Testis (tissue), 3 donors: ENCODE data around the gene URGCP. TPM values are rescaled to one million over a fixed set of nuclear protein-coding genes. Genes with fewer than 3 reads are reported as not detected.

Source experiments
- DNase-seq: peaks from one replicate; pipeline ENCODE4 v3.0.0-alpha.2; 2019
- H3K27ac ChIP-seq, 2 donors: fragments of 200-600 bp; sonication (generic); one replicate each; pipeline ENCODE4 v1.5.1; 2019
- H3K27me3 ChIP-seq: fragments of 200-600 bp; sonication (generic); one replicate; pipeline ENCODE4 v1.5.1; 2019
- H3K36me3 ChIP-seq: fragments of 200-600 bp; sonication (generic); one replicate; pipeline ENCODE4 v1.5.1; 2017; ENCODE audit warnings: low read depth; ENCODE audit errors: missing control alignments
- H3K4me1 ChIP-seq: fragments of 200-600 bp; sonication (generic); one replicate; pipeline ENCODE4 v1.5.1; 2019
- H3K4me3 ChIP-seq, 2 donors: fragments of 200-600 bp; sonication (generic); one replicate each; pipeline ENCODE4 v1.5.1; 2017 to 2019
- H3K9me3 ChIP-seq: fragments of 200-600 bp; sonication (generic); one replicate; pipeline ENCODE4 v1.5.1; 2017
- CTCF ChIP-seq, 3 experiments: fragments of 450-650 bp in 2 of 3; fragments of 200-600 bp in 1 of 3; sonication (generic) in 1 of 3; IDR thresholded peaks; one replicate each; pipeline ENCODE4 v1.5.1; 2016 to 2019; ENCODE audit warnings: antibody characterized with exemption in 3 of 3, mild to moderate bottlenecking in 2 of 3, moderate library complexity in 1 of 3
- POLR2A ChIP-seq: fragments of 450-650 bp; IDR thresholded peaks from one replicate; pipeline ENCODE4 v1.6.1; 2017; ENCODE audit warnings: antibody characterized with exemption, mild to moderate bottlenecking, moderate library complexity
- WGBS, 2 donors: methylation state at CpG; one replicate each; pipeline ENCODE4 v1.1.5; 2018; 5-methylcytosine and 5-hydroxymethylcytosine counted together
- intact Hi-C: fragments of 100-400 bp; cut with DNase I; formaldehyde crosslinking; loops from one replicate; pipeline ENCODE4 v1.15.1; 2023; ENCODE audit warnings: low total_unique reads
- polyA plus RNA-seq: library from polyadenylated mRNA; stranded (reverse); fragments of 350-450 nt; fragmentation: Illumina TruSeq; extraction: RNeasy Lipid Tissue Mini Kit (QIAGEN cat#74804); gene quantifications from one replicate; pipeline ENCODE4 v1.2.3, GENCODE V29; 2014; ENCODE audit warnings: low read depth, low replicate concordance; ENCODE audit not compliant: insufficient read depth
- total RNA-seq, 2 donors: library from RNA; depleted of rRNA; stranded (reverse); fragments of >200 nt; gene quantifications; one replicate each; pipeline ENCODE4 v1.2.3, GENCODE V29; 2016

The URGCP gene
- total and polyA plus RNA-seq, 3 donors from 2014 or later, result 20.1 to 33.0 (median 24.9) TPM

GRCh38 chr7:43855176-43855575 lies 51.2 kb downstream of the URGCP start:
- Histone ChIP-seq H3K27ac (no peak overlapping the region), H3K27me3 (no peaks in the 10 kb centered on the region), H3K9me3 (no peaks in the 10 kb centered on the region), H3K4me1 (no peaks in the 10 kb centered on the region), H3K4me3 (no peak overlapping the region), H3K36me3 (no peaks in the 10 kb centered on the region)
- TF ChIP-seq POLR2A (no peak), CTCF (IDR thresholded peaks at IDR 0.05) (no peak)
- intact Hi-C loops, result no loop called here
- DNase-seq, result no peak

- WGBS, 2 donors, result 83 to 84% methylated on average over 2 of the region's 2 CpGs
- TF ChIP-seq CTCF (IDR thresholded peaks at IDR 0.05) (no peak), POLR2A (no peak)
- Histone ChIP-seq H3K36me3 (no peaks in the 10 kb centered on the region), H3K4me3 (no peak overlapping the region), H3K27me3 (no peaks in the 10 kb centered on the region), H3K4me1 (no peaks in the 10 kb centered on the region), H3K9me3 (no peaks in the 10 kb centered on the region), H3K27ac (no peak overlapping the region)
- DNase-seq, result no peak
- intact Hi-C loops, result no loop called here
These were observed 54.6 kb downstream of the URGCP start for GRCh38 chr7:43851805-43852204.

- Histone ChIP-seq H3K27ac (no peak overlapping the region), H3K4me3 (no peak overlapping the region), H3K4me1 (no peaks in the 10 kb centered on the region), H3K27me3 (no peaks in the 10 kb centered on the region), H3K9me3 (no peaks in the 10 kb centered on the region), H3K36me3 (no peaks in the 10 kb centered on the region)
- WGBS, 2 donors, result 90 to 93% methylated on average over 5 of the region's 5 CpGs
- TF ChIP-seq CTCF (IDR thresholded peaks at IDR 0.05), result no peak
- TF ChIP-seq POLR2A, result no peak
- DNase-seq, result no peak
- intact Hi-C loops, result no loop called here
These were observed 55.9 kb downstream of the URGCP start for GRCh38 chr7:43850348-43851116.

- WGBS, 2 donors, result 81 to 90% methylated on average over 2 of the region's 2 CpGs
- Histone ChIP-seq H3K27ac (no peak overlapping the region), H3K36me3 (no peaks in the 10 kb centered on the region), H3K27me3 (no peaks in the 10 kb centered on the region), H3K4me1 (no peaks in the 10 kb centered on the region), H3K9me3 (no peaks in the 10 kb centered on the region), H3K4me3 (no peak overlapping the region)
- intact Hi-C loops, result no loop called here
- no peak for DNase-seq
- TF ChIP-seq POLR2A, result no peak
- TF ChIP-seq CTCF (IDR thresholded peaks at IDR 0.05), result no peak
These were observed 57.3 kb downstream of the URGCP start for GRCh38 chr7:43849047-43849446.

GRCh38 chr7:43847496-43847895 lies 58.9 kb downstream of the URGCP start:
- H3K4me1 ChIP-seq, result no peaks in the 10 kb centered on the region
- WGBS, 2 donors, result 66 to 76% methylated on average over 3 to 4 of the region's 4 CpGs
- H3K27ac ChIP-seq, result no peak overlapping the region
- intact Hi-C loops, result no loop called here
- DNase-seq, result no peak
- no peaks in the 10 kb centered on the region for H3K36me3 ChIP-seq
- TF ChIP-seq POLR2A (no peak), CTCF (IDR thresholded peaks at IDR 0.05) (no peak)
- no peaks in the 10 kb centered on the region for H3K27me3 ChIP-seq
- H3K9me3 ChIP-seq, result no peaks in the 10 kb centered on the region
- H3K4me3 ChIP-seq, result no peak overlapping the region
